Subcutaneous adipose tissue (tissue), 4 donors: Measurements from ENCODE around the gene MRPS21. TPM values are rescaled to one million over a fixed set of nuclear protein-coding genes. Genes with fewer than 3 reads are reported as not detected.

ENCODE experiments used
- total RNA-seq, 4 donors: library from RNA; depleted of rRNA; stranded (reverse); fragments of >200 nt; gene quantifications; one replicate each; pipeline ENCODE4 v1.1.0, GENCODE V29; 2016
- TF ChIP-seq, protein P1 (sequence below): fragments of 450-650 bp; IDR thresholded peaks from one replicate; pipeline ENCODE4 v1.5.1; 2016; ENCODE audit warnings: low read depth, mild to moderate bottlenecking, control low read depth, antibody characterized with exemption, moderate library complexity

The MRPS21 gene
- total RNA-seq, 4 donors from 2014 or later: 30.0 to 47.9 (median 38.2) TPM

DNA sequence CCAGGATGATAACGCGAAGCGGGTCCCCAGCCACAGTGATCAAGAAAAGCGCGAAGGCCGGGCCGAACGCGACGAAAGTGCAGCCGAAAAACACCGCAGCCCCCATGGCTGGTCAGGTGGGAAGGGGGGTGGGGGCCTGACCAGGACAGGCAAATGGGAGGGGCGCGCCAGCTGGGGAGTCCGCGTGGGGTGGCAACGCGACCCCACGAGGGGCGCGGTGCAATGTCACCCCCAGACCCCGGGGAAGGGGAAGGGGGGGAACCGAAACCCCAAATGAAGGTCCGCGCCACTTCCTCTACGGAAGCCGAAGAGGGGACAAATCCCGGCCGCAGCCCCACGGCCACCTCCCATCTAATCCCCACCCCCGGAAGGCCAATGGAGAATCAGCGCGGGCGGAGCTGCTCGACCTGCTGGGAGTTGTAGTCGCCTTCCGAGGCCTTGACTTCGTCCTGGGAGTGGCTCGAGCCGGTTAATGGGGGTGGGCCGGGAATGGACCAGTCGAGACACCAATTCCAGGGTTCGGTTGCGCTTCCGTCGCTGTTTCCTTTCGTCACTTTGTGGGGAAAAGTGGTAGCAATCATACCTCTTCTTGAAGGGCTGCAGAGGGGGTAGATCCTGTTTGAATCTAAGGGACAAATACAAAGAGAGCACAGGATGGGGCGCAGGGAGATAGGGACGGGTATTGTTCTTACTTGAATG lies 24.8 kb upstream of the MRPS21 start, which contains the start of gene APH1A:
Gene APH1A, minus strand, starts transcription at position 312 of the 699 bp plus-strand sequence. Its CDS starts 206 bp downstream, at position 106.
- TF ChIP-seq, protein P1, sequence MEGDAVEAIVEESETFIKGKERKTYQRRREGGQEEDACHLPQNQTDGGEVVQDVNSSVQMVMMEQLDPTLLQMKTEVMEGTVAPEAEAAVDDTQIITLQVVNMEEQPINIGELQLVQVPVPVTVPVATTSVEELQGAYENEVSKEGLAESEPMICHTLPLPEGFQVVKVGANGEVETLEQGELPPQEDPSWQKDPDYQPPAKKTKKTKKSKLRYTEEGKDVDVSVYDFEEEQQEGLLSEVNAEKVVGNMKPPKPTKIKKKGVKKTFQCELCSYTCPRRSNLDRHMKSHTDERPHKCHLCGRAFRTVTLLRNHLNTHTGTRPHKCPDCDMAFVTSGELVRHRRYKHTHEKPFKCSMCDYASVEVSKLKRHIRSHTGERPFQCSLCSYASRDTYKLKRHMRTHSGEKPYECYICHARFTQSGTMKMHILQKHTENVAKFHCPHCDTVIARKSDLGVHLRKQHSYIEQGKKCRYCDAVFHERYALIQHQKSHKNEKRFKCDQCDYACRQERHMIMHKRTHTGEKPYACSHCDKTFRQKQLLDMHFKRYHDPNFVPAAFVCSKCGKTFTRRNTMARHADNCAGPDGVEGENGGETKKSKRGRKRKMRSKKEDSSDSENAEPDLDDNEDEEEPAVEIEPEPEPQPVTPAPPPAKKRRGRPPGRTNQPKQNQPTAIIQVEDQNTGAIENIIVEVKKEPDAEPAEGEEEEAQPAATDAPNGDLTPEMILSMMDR: no peak

DNA sequence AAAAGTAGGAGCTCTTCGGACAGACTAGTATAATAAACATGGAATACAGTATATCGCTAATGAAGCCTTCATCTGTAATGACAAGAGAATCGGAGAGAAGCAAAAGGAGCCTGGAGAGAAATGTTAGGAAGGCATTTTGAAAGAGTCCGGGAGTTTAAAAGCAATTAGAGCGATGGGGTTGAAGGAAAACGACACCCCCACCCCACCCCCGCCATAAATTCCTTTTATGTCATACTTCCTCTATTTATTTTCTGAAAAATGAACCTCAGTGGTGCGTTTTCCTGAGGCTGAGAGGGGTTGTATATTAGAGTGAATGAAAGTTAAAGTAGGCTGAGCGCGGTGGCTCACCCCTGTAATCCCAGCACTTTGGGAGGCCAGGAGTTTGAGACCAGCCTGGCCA lies 24.2 kb upstream of the MRPS21 start:
- TF ChIP-seq, protein P1: no peak

DNA sequence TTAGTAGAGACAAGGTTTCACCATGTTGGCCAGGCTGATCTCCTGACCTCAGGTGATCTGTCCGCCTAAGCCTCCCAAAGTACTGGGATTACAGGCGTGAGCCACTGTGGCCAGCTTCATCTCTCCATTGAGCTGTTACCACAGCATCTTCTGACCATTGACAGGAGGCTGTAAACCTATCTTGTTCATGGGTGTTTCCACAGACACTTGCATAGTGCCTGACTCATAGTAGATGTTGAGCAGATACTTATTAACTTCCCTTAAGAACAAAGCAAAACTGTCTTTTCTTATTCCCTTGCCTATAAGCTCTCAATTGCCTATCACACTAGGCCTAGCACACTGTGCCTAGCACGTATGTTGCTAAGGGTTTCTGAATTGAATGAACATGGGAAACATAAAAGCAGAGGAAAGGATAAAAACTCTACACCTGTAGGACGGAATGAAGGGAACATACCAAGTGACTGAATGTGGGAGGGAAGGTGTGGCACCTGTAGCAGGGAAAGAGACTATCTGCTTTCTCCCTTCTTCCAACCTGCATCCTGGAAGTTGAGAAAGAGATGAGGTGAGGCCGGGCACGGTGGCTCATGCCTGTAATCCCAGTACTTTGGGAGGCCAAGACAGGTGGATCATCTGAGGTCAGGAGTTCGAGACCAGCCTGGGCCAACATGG lies 22.2 kb upstream of the MRPS21 start:
- TF ChIP-seq, protein P1: no peak

DNA sequence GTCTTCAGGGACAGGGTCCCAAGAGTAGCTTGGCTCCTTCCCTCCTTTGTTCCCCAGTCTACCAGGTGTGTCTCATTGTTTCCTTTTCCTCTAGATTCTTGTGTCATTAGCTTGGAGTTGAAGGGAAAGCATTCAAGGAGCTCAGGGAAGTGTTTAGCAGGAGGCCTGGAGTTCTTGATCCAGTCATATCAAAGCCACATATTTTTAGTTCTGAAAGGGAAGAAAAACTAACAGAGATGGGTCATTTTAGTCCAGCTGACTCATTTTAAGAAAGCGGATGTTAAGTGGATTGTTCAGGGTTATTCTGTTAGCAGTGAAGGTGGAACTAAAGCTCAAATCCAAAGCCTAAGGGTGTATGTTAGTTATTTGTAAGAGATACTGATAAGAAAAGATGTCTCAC lies 20.4 kb upstream of the MRPS21 start:
- TF ChIP-seq, protein P1: no peak

DNA sequence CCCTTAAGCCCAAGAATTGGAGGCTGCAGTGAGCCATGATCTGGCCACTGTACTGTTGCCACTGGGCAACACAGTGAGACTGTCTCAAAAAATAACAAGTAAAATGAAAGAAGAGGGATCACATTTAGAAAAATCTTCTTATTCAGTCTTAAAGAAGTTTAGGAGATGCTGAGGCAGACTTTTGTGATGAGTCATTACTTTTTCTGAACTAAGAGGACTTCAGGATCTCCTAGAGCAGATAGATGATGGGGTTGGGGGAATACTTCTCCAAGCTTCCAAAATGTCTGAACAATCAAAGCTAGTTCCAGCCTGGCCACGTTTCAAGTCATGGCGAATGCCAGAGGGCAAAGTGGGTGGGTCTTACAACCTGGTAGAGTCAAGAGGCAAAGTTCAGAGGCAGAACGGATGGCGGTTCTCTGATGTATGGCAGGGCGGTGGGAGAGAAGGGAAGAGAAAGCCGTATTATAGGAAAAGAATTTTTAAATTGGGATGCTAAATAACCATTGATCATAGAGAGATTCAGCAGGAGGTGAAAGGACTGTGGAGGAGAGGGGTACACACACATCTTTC lies 13.4 kb upstream of the MRPS21 start:
- TF ChIP-seq, protein P1: no peak

DNA sequence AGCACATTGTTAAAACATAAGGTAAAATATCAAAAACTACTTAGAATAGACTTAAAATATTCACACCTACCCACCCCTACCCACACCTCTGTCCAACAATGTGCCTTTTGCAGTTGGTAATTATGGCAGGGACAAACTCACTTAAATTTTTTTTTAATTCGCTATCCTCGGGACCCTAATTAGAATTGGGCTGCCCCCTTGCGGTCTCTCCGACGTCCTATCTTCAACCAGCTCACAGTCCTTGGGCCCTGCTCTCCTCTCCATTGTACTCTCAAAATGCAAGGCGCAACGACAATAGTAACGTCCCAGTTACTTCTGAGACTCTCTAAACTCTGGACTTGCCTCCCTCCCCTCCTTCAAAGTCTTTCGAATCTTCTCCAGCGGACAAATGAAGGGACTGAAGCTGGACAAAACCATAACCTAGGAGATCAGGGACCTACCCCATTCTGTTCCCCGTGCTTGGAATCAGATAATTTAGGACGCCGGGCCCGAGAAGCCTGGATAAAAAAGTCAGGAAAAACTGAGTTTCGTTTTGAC lies 12.4 kb upstream of the MRPS21 start:
- TF ChIP-seq, protein P1: no peak
